GM18498 (cell line): ENCODE measurements around the gene NGEF.
"Not testable (repeated sequence)": the region's sequence is repeated elsewhere in the genome, so short reads cannot be mapped to it uniquely, and the experiment has no call there.

Experiments used
- ATAC-seq: cut with Tn5 transposase; IDR thresholded peaks from one replicate; pipeline ENCODE4 v1.9.1; 2021; ENCODE audit warnings: mild to moderate bottlenecking, moderate library complexity; ENCODE audit not compliant: unreplicated experiment

The NGEF gene

GRCh38 chr2:233023007-233023760 lies 10.1 kb upstream of the NGEF start:
- ATAC-seq, result no peak

- ATAC-seq, result no peak
Measured at GRCh38 chr2:233022561-233022960, 9.5 kb upstream of the NGEF start.

GRCh38 chr2:233021771-233022170 lies 8.7 kb upstream of the NGEF start:
- no peak for ATAC-seq

- ATAC-seq, result no peak
Measured at GRCh38 chr2:233020454-233020853, 7.4 kb upstream of the NGEF start.

GRCh38 chr2:233019610-233020009 lies 6.6 kb upstream of the NGEF start:
- ATAC-seq, result not testable (repeated sequence)

GRCh38 chr2:233017947-233018346 lies 4.9 kb upstream of the NGEF start:
- no peak for ATAC-seq

GRCh38 chr2:233015019-233015645 lies 2.1 kb upstream of the NGEF start:
- no peak for ATAC-seq

- ATAC-seq, result no peak
Measured at GRCh38 chr2:233013650-233014049, 594 bp upstream of the NGEF start.

GRCh38 chr2:233012301-233012971 lies 620 bp downstream of the NGEF start:
- no peak for ATAC-seq

- ATAC-seq, result no peak
Measured at GRCh38 chr2:233011702-233012131, 1.3 kb downstream of the NGEF start.

GRCh38 chr2:233011268-233011650 lies 1.8 kb downstream of the NGEF start:
- no peak for ATAC-seq

- ATAC-seq, result no peak
Measured at GRCh38 chr2:233010569-233011267, 2.3 kb downstream of the NGEF start.

GRCh38 chr2:233009661-233010060 lies 3.4 kb downstream of the NGEF start:
- no peak for ATAC-seq

GRCh38 chr2:233007739-233008138 lies 5.3 kb downstream of the NGEF start:
- no peak for ATAC-seq

- ATAC-seq, result no peak
Measured at GRCh38 chr2:233007270-233007669, 5.8 kb downstream of the NGEF start.

GRCh38 chr2:233006648-233007047 lies 6.4 kb downstream of the NGEF start:
- ATAC-seq, result no peak

GRCh38 chr2:233005096-233005495 lies 8.0 kb downstream of the NGEF start:
- ATAC-seq, result no peak

GRCh38 chr2:233003658-233004555 lies 9.1 kb downstream of the NGEF start:
- no peak for ATAC-seq

GRCh38 chr2:233002829-233003657 lies 10.0 kb downstream of the NGEF start:
- no peak for ATAC-seq
